Measurements from ENCODE around the gene EPS15.
"Not testable (repeated sequence)": the region's sequence is repeated elsewhere in the genome, so short reads cannot be mapped to it uniquely, and the experiment has no call there.

Gene EPS15

GRCh38 chr1:51484591-51484990, 34.5 kb downstream of the EPS15 start:
- no peak overlapping the region for H3K9ac ChIP-seq (ENCODE audit: low read length)
- no peaks in the 10 kb centered on the region for H3K4me1 ChIP-seq (ENCODE audit: control insufficient read depth, low read depth, low read length)
- H3K36me3 ChIP-seq (ENCODE audit: control insufficient read depth, low read depth, low read length), result no peaks in the 10 kb centered on the region
- no peak overlapping the region for H3K27ac ChIP-seq (ENCODE audit: low read length)
- H3K4me3 ChIP-seq (ENCODE audit: low read length), result no peak overlapping the region
- no peaks in the 10 kb centered on the region for H3K27me3 ChIP-seq (ENCODE audit: control insufficient read depth, insufficient read depth, low read length)
- no peaks in the 10 kb centered on the region for H3K9me3 ChIP-seq (ENCODE audit: control insufficient read depth, low read depth, low read length)

- Histone ChIP-seq H3K4me3 (ENCODE audit: low read length) (no peak overlapping the region), H3K27me3 (ENCODE audit: control insufficient read depth, insufficient read depth, low read length) (no peaks in the 10 kb centered on the region), H3K27ac (ENCODE audit: low read length) (no peak overlapping the region), H3K9me3 (ENCODE audit: control insufficient read depth, low read depth, low read length) (no peaks in the 10 kb centered on the region), H3K9ac (ENCODE audit: low read length) (no peak overlapping the region), H3K36me3 (ENCODE audit: control insufficient read depth, low read depth, low read length) (no peaks in the 10 kb centered on the region), H3K4me1 (ENCODE audit: control insufficient read depth, low read depth, low read length) (no peaks in the 10 kb centered on the region)
Measured at GRCh38 chr1:51482881-51483280, 36.2 kb downstream of the EPS15 start.

- not testable (repeated sequence) for H3K9ac ChIP-seq (ENCODE audit: low read length); H3K9me3 ChIP-seq (ENCODE audit: control insufficient read depth, low read depth, low read length); H3K36me3 ChIP-seq (ENCODE audit: control insufficient read depth, low read depth, low read length); H3K4me3 ChIP-seq (ENCODE audit: low read length); H3K4me1 ChIP-seq (ENCODE audit: control insufficient read depth, low read depth, low read length); H3K27me3 ChIP-seq (ENCODE audit: control insufficient read depth, insufficient read depth, low read length); H3K27ac ChIP-seq (ENCODE audit: low read length)
Measured at GRCh38 chr1:51474832-51475620, 44.0 kb downstream of the EPS15 start.

- H3K9me3 ChIP-seq (ENCODE audit: control insufficient read depth, low read depth, low read length), result no peaks in the 10 kb centered on the region
- H3K4me3 ChIP-seq (ENCODE audit: low read length), result no peak overlapping the region
- H3K4me1 ChIP-seq (ENCODE audit: control insufficient read depth, low read depth, low read length), result no peaks in the 10 kb centered on the region
- no peak overlapping the region for H3K27ac ChIP-seq (ENCODE audit: low read length)
- peaks cover 6% of the 10 kb centered on the region for H3K36me3 ChIP-seq (ENCODE audit: control insufficient read depth, low read depth, low read length)
- H3K9ac ChIP-seq (ENCODE audit: low read length), result no peak overlapping the region
- no peaks in the 10 kb centered on the region for H3K27me3 ChIP-seq (ENCODE audit: control insufficient read depth, insufficient read depth, low read length)
Measured at GRCh38 chr1:51473331-51474115, 45.5 kb downstream of the EPS15 start.

GRCh38 chr1:51472359-51472758, 46.7 kb downstream of the EPS15 start:
- peaks cover 6% of the 10 kb centered on the region for H3K36me3 ChIP-seq (ENCODE audit: control insufficient read depth, low read depth, low read length)

DNA sequence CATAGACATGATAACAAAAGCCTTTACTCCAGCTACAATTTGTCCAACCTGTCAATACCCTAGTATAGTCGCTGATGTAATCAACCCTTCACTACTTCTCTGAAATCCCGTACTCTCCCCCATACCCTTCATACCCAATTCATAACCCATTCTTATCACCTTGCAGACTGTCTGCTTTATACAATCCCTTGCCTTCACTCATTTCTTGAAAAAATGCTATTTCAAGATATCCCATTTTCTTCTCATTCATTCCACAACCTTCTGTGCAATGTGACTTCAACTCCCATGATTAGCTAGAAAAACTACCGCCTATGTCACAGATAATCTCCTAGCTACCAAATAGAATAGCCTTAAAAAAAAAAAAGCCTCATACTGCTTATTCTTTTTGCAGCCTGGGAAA, 49.5 kb downstream of the EPS15 start:
- Histone ChIP-seq H3K27ac (ENCODE audit: low read length) (no peak overlapping the region), H3K27me3 (ENCODE audit: control insufficient read depth, insufficient read depth, low read length) (no peaks in the 10 kb centered on the region), H3K36me3 (ENCODE audit: control insufficient read depth, low read depth, low read length) (peaks cover 6% of the 10 kb centered on the region), H3K9ac (ENCODE audit: low read length) (no peak overlapping the region), H3K4me3 (ENCODE audit: low read length) (no peak overlapping the region), H3K9me3 (ENCODE audit: control insufficient read depth, low read depth, low read length) (no peaks in the 10 kb centered on the region), H3K4me1 (ENCODE audit: control insufficient read depth, low read depth, low read length) (no peaks in the 10 kb centered on the region)

More at GRCh38 chr1:51472359-51472758, 46.7 kb downstream of the EPS15 start:
- H3K4me1 ChIP-seq (ENCODE audit: control insufficient read depth, low read depth, low read length), result no peaks in the 10 kb centered on the region
- no peaks in the 10 kb centered on the region for H3K9me3 ChIP-seq (ENCODE audit: control insufficient read depth, low read depth, low read length)
- H3K9ac ChIP-seq (ENCODE audit: low read length), result no peak overlapping the region
- no peak overlapping the region for H3K27ac ChIP-seq (ENCODE audit: low read length)
- H3K4me3 ChIP-seq (ENCODE audit: low read length), result no peak overlapping the region
- no peaks in the 10 kb centered on the region for H3K27me3 ChIP-seq (ENCODE audit: control insufficient read depth, insufficient read depth, low read length)

GRCh38 chr1:51464828-51465227, 54.2 kb downstream of the EPS15 start:
- no peak overlapping the region for H3K27ac ChIP-seq (ENCODE audit: low read length)
- peaks cover 4% of the 10 kb centered on the region for H3K36me3 ChIP-seq (ENCODE audit: control insufficient read depth, low read depth, low read length)
- H3K4me3 ChIP-seq (ENCODE audit: low read length), result no peak overlapping the region
- H3K27me3 ChIP-seq (ENCODE audit: control insufficient read depth, insufficient read depth, low read length), result no peaks in the 10 kb centered on the region
- no peak overlapping the region for H3K9ac ChIP-seq (ENCODE audit: low read length)
- H3K9me3 ChIP-seq (ENCODE audit: control insufficient read depth, low read depth, low read length), result no peaks in the 10 kb centered on the region
- no peaks in the 10 kb centered on the region for H3K4me1 ChIP-seq (ENCODE audit: control insufficient read depth, low read depth, low read length)

DNA sequence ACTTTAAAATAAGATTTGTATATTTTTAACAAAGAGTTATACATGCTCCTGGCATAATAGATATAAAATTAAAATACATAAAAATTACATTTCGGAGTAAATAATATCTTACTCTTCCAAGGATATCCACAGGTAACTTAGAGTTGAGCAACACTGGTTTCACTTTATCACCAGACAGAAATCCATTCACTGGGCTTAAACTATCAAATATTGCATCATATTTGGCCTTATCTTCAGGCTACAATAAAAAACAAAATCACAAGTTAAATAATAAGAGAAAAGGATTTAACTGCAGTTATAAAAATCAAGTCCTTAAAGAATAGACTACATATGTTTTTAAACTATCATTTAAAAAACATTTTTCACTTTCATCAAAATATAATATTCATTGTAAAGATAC, 55.5 kb downstream of the EPS15 start:
- no peak overlapping the region for H3K4me3 ChIP-seq (ENCODE audit: low read length)
- no peak overlapping the region for H3K9ac ChIP-seq (ENCODE audit: low read length)
- no peaks in the 10 kb centered on the region for H3K27me3 ChIP-seq (ENCODE audit: control insufficient read depth, insufficient read depth, low read length)
- no peaks in the 10 kb centered on the region for H3K4me1 ChIP-seq (ENCODE audit: control insufficient read depth, low read depth, low read length)
- H3K36me3 ChIP-seq (ENCODE audit: control insufficient read depth, low read depth, low read length), result peaks cover 4% of the 10 kb centered on the region
- H3K9me3 ChIP-seq (ENCODE audit: control insufficient read depth, low read depth, low read length), result no peaks in the 10 kb centered on the region
- no peak overlapping the region for H3K27ac ChIP-seq (ENCODE audit: low read length)

DNA sequence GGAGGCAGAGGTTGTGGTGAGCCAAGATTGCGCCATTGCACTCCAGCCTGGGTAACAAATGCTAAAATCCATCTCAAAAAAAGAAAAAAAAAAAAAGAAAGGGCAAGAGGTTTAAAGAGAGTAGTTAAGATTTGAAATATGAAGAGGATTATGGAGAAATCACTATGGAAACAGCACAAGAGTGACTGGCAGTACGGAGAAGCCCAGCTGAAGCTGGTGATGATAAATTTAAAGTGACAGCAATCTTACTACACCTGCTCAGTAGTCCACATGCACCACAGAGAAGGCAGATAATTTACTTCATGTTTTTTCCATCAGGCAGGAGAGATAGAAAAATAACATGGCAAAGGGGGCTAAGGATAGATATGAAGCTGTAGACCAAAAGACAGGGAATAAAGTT, 56.8 kb downstream of the EPS15 start:
- H3K27ac ChIP-seq (ENCODE audit: low read length); H3K36me3 ChIP-seq (ENCODE audit: control insufficient read depth, low read depth, low read length); H3K4me3 ChIP-seq (ENCODE audit: low read length); H3K27me3 ChIP-seq (ENCODE audit: control insufficient read depth, insufficient read depth, low read length); H3K9ac ChIP-seq (ENCODE audit: low read length); H3K9me3 ChIP-seq (ENCODE audit: control insufficient read depth, low read depth, low read length); H3K4me1 ChIP-seq (ENCODE audit: control insufficient read depth, low read depth, low read length): not testable (repeated sequence)

- Histone ChIP-seq H3K4me1 (ENCODE audit: control insufficient read depth, low read depth, low read length) (no peaks in the 10 kb centered on the region), H3K27me3 (ENCODE audit: control insufficient read depth, insufficient read depth, low read length) (no peaks in the 10 kb centered on the region), H3K4me3 (ENCODE audit: low read length) (no peak overlapping the region), H3K27ac (ENCODE audit: low read length) (no peak overlapping the region), H3K9ac (ENCODE audit: low read length) (no peak overlapping the region), H3K9me3 (ENCODE audit: control insufficient read depth, low read depth, low read length) (no peaks in the 10 kb centered on the region), H3K36me3 (ENCODE audit: control insufficient read depth, low read depth, low read length) (no peaks in the 10 kb centered on the region)
Measured at GRCh38 chr1:51454554-51454953, 64.5 kb downstream of the EPS15 start.

GRCh38 chr1:51453010-51453409, 66.1 kb downstream of the EPS15 start:
- Histone ChIP-seq H3K27ac (ENCODE audit: low read length) (no peak overlapping the region), H3K4me1 (ENCODE audit: control insufficient read depth, low read depth, low read length) (no peaks in the 10 kb centered on the region), H3K36me3 (ENCODE audit: control insufficient read depth, low read depth, low read length) (no peaks in the 10 kb centered on the region)

More at GRCh38 chr1:51453010-51453409, 66.1 kb downstream of the EPS15 start:
- Histone ChIP-seq H3K27me3 (ENCODE audit: control insufficient read depth, insufficient read depth, low read length) (no peaks in the 10 kb centered on the region), H3K9me3 (ENCODE audit: control insufficient read depth, low read depth, low read length) (no peaks in the 10 kb centered on the region), H3K9ac (ENCODE audit: low read length) (no peak overlapping the region), H3K4me3 (ENCODE audit: low read length) (no peak overlapping the region)
